Measurements from ENCODE around the gene CHST1. TPM values are rescaled to one million over a fixed set of nuclear protein-coding genes. Genes with fewer than 3 reads are reported as not detected.

CHST1 gene
- total RNA-seq, 1 donor from 2014 or later: 59.2 TPM

DNA sequence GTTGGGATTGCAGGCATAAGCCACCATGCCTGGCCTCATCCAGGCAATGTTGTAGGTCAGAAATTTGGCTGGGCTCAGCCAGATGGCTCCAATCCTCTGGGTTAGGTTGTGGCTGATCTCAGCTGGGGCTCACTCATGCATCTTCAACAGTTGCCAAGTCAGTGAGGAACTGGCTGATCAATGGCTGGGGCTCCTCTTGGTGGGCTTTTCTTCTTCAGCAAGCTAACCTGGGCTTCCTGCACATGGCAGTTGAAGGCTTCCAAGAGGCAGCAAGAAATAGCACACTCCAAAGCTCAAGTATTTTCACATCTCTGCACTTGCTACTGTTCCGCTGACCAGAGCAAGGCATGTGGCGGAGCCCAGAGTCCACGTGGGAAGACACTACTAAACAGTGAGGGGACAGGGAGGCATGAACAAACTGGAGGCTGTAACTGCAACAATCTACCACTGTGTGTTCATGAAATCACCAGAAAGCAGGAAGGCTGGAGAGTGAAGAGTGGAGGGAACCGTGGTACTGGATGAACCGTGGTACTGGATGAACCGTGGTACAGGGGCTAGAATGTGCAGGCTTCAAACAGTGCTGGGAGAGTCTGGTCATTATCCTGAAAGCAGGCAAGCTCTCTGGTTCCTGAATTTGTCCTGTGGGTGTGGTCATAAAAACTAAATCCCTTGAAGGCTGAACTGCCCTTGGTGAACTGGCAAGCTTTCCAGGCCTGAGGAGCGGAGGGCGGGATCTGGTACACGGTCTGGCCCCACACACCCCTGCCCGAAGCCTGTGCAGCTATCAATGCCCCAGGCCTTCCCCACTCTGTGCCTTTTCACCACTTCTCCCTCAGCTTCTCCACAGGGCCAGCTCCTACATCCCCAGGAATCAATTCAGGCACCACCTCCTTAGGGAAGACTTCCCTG, 20.2 kb downstream of the CHST1 start:
- DNase-seq: no peak
- H3K27ac Mint-ChIP-seq (ENCODE audit: unreplicated experiment): no peak overlapping the region
- H3K4me1 Mint-ChIP-seq (ENCODE audit: low read depth, unreplicated experiment): peaks cover 3% of the 10 kb centered on the region
- peaks cover 15% of the 10 kb centered on the region for H3K36me3 Mint-ChIP-seq (ENCODE audit: unreplicated experiment)
- peaks cover 6% of the 10 kb centered on the region for H3K9me3 Mint-ChIP-seq (ENCODE audit: unreplicated experiment)
- H3K27me3 Mint-ChIP-seq (ENCODE audit: unreplicated experiment): peaks cover 4% of the 10 kb centered on the region
- H3K4me3 Mint-ChIP-seq (ENCODE audit: unreplicated experiment): no peak overlapping the region
- TF ChIP-seq, protein P1, sequence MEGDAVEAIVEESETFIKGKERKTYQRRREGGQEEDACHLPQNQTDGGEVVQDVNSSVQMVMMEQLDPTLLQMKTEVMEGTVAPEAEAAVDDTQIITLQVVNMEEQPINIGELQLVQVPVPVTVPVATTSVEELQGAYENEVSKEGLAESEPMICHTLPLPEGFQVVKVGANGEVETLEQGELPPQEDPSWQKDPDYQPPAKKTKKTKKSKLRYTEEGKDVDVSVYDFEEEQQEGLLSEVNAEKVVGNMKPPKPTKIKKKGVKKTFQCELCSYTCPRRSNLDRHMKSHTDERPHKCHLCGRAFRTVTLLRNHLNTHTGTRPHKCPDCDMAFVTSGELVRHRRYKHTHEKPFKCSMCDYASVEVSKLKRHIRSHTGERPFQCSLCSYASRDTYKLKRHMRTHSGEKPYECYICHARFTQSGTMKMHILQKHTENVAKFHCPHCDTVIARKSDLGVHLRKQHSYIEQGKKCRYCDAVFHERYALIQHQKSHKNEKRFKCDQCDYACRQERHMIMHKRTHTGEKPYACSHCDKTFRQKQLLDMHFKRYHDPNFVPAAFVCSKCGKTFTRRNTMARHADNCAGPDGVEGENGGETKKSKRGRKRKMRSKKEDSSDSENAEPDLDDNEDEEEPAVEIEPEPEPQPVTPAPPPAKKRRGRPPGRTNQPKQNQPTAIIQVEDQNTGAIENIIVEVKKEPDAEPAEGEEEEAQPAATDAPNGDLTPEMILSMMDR (IDR thresholded peaks at IDR 0.05; ENCODE audit: partially characterized antibody, unreplicated experiment): no peak

DNA sequence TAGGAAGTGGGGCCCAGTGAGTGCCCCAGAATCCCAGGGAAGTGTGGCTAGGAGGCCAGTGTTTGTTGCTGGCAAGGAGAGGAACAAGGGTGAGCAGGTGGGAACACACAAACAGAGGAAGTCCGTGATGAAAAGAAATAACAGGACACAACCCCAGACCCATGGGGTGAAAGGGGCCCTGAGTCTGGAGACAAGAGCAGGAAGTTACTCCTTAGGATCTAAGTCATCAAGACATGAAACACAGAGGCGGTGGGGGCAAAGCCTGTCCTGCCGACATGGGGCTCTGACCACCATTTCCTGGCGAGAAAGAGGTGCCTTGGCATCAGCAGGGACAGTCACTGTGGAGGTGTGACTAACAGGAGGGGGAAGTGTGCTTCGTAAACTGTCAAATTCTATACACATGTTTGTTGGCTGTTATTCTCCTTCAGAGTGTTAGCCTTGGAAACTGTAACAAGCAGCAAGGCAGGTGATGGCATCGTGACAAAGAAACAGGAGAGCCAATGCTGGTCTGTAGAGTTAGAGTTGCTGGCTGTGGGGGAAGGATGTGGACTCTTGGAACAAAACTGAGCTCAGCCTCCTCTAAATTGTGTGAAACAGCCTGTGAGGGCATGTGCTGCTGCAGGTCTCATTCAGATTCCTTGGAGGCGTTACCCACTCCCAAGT, 21.7 kb downstream of the CHST1 start:
- Mint-ChIP-seq H3K27me3 (ENCODE audit: unreplicated experiment) (peaks cover 4% of the 10 kb centered on the region), H3K27ac (ENCODE audit: unreplicated experiment) (no peak overlapping the region), H3K36me3 (ENCODE audit: unreplicated experiment) (peaks cover 13% of the 10 kb centered on the region), H3K9me3 (ENCODE audit: unreplicated experiment) (peaks cover 5% of the 10 kb centered on the region), H3K4me1 (ENCODE audit: low read depth, unreplicated experiment) (peaks cover under 1% of the 10 kb centered on the region), H3K4me3 (ENCODE audit: unreplicated experiment) (no peak overlapping the region)
- TF ChIP-seq, protein P1 (IDR thresholded peaks at IDR 0.05; ENCODE audit: partially characterized antibody, unreplicated experiment): no peak
- DNase-seq: no peak

DNA sequence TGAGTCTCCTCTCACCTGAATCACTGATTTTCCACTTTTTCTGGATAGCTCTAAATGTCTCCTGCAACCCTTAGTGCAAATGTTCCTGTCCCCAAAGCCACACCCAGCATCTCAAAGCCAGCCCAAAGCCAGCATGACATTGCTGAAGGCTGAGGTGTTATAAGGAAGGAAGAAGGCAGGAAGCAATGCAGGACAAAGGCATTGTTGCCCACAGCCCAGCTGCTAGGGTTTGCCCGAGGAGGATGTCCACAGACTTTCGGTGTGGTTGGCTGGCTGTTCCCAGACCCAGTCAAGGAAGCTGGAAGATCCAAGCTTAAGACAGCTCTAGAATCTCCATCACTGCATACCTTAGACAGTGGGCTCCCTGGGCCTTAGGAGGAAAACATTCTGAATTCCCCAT, 23.5 kb downstream of the CHST1 start:
- no peak overlapping the region for H3K27ac Mint-ChIP-seq (ENCODE audit: unreplicated experiment)
- H3K27me3 Mint-ChIP-seq (ENCODE audit: unreplicated experiment): peaks cover 4% of the 10 kb centered on the region
- no peaks in the 10 kb centered on the region for H3K4me1 Mint-ChIP-seq (ENCODE audit: low read depth, unreplicated experiment)
- H3K4me3 Mint-ChIP-seq (ENCODE audit: unreplicated experiment): no peak overlapping the region
- H3K36me3 Mint-ChIP-seq (ENCODE audit: unreplicated experiment): peaks cover 11% of the 10 kb centered on the region
- DNase-seq: no peak
- H3K9me3 Mint-ChIP-seq (ENCODE audit: unreplicated experiment): peaks cover 5% of the 10 kb centered on the region
- TF ChIP-seq, protein P1 (IDR thresholded peaks at IDR 0.05; ENCODE audit: partially characterized antibody, unreplicated experiment): no peak

DNA sequence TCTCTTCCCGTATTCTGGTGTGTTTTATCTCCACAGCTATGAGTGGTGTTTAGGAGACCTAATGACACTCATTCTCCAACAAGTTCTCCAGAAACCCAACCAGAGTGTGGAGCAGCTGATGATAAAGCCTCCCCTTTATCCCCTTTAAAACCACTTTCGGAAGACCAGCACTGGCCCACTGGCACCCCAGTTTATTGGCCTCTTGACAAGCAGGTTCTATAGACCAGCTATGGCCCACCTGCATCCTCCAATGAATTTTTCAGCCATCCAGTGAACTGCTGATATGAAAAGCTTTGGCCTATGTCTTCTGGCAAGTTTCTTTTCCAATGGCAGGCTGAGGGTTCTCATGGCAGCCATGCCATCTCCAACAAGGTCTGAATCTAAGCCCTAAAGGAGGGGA, 27.4 kb downstream of the CHST1 start:
- Mint-ChIP-seq H3K27me3 (ENCODE audit: unreplicated experiment) (peaks cover 5% of the 10 kb centered on the region), H3K4me3 (ENCODE audit: unreplicated experiment) (no peak overlapping the region), H3K27ac (ENCODE audit: unreplicated experiment) (no peak overlapping the region), H3K36me3 (ENCODE audit: unreplicated experiment) (peaks cover 6% of the 10 kb centered on the region), H3K4me1 (ENCODE audit: low read depth, unreplicated experiment) (no peaks in the 10 kb centered on the region), H3K9me3 (ENCODE audit: unreplicated experiment) (peaks cover 2% of the 10 kb centered on the region)
- TF ChIP-seq, protein P1 (IDR thresholded peaks at IDR 0.05; ENCODE audit: partially characterized antibody, unreplicated experiment): no peak
- DNase-seq: no peak

DNA sequence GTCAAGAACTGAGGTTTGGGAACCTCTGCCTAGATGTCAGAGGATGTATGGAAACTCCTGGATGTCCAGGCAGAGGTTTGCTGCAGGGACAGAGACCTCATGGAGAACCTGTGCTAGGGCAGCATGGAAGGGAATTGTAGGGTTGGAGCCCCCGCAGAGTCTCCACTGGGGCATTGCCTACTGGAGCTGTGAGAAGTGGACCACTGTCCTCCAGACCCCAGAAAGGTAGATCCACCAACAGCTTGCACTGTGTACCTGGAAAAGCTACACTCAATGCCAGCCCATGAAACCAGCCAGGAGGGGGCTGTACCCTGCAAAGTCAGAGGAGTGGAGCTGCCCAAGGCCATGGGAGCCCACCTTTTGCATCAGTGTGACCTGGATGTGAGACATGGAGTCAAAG, 29.5 kb downstream of the CHST1 start:
- DNase-seq: no peak
- TF ChIP-seq, protein P1 (IDR thresholded peaks at IDR 0.05; ENCODE audit: partially characterized antibody, unreplicated experiment): no peak
- Mint-ChIP-seq H3K4me3 (ENCODE audit: unreplicated experiment) (no peak overlapping the region), H3K27me3 (ENCODE audit: unreplicated experiment) (peaks cover 5% of the 10 kb centered on the region), H3K9me3 (ENCODE audit: unreplicated experiment) (no peaks in the 10 kb centered on the region), H3K4me1 (ENCODE audit: low read depth, unreplicated experiment) (no peaks in the 10 kb centered on the region), H3K27ac (ENCODE audit: unreplicated experiment) (no peak overlapping the region), H3K36me3 (ENCODE audit: unreplicated experiment) (peaks cover 3% of the 10 kb centered on the region)
